H1 (cell line): ENCODE results near the gene TRAF3IP3. TPM values are rescaled to one million over a fixed set of nuclear protein-coding genes. Genes with fewer than 3 reads are reported as not detected.

Experiments
- CTCF ChIA-PET: fragments of 300-600 bp; sonication (Branson Sonifier 250); formaldehyde crosslinking; loops from one replicate; lab custom pipeline; 2021; ENCODE audit not compliant: partially characterized antibody; lab: Charles Lee
- POLR2A ChIA-PET: fragments of 300-600 bp; sonication (Branson Sonifier 250); formaldehyde crosslinking; loops from one replicate; lab custom pipeline; 2021; ENCODE audit warnings: inconsistent platforms; ENCODE audit not compliant: partially characterized antibody; lab: Charles Lee
- DNase-seq, 2 experiments: peaks; one replicate each; pipeline versions ENCODE4 v3.0.0 to v3.0.0-alpha.2; 2010 to 2022; ENCODE audit warnings: low spot score in 2 of 2, low read depth in 1 of 2, mixed read lengths in 1 of 2
- FAIRE-seq: peaks from 2 replicates; lab custom pipeline; 2011; peaks lifted over from hg19 to GRCh38; lab: Jason Lieb, UNC
- H2AFZ ChIP-seq: 2 replicates; pipeline ENCODE4 v1.8.1; 2012; ENCODE audit warnings: low read length, inconsistent platforms
- H2AK5ac ChIP-seq: 2 replicates; pipeline ENCODE4 v1.6.1; 2013; ENCODE audit warnings: low read depth, low read length
- H2BK120ac ChIP-seq: replicated peaks from 2 replicates; pipeline ENCODE3; 2013; ENCODE audit warnings: low read depth, low read length, inconsistent platforms
- H2BK12ac ChIP-seq: 2 replicates; pipeline ENCODE4 v1.6.1; 2013; ENCODE audit warnings: low read depth, low read length
- H2BK15ac ChIP-seq: 2 replicates; pipeline ENCODE4 v1.6.1; 2013; ENCODE audit warnings: low read length
- H2BK20ac ChIP-seq: 2 replicates; pipeline ENCODE4 v1.6.1; 2013; ENCODE audit warnings: low read length
- H2BK5ac ChIP-seq: 2 replicates; pipeline ENCODE4 v1.6.1; 2013; ENCODE audit warnings: low read depth, low read length
- H3K14ac ChIP-seq: 2 replicates; pipeline ENCODE4 v1.6.1; 2013; ENCODE audit warnings: inconsistent platforms; ENCODE audit not compliant: insufficient read length
- H3K18ac ChIP-seq: 2 replicates; pipeline ENCODE4 v1.6.1; 2013; ENCODE audit warnings: low read length; ENCODE audit errors: extremely low read depth
- H3K23ac ChIP-seq: 2 replicates; pipeline ENCODE4 v1.6.1; 2013; ENCODE audit warnings: inconsistent platforms; ENCODE audit not compliant: insufficient read length
- H3K23me2 ChIP-seq: 2 replicates; pipeline ENCODE4 v1.6.1; 2013; ENCODE audit warnings: low read depth, low read length
- H3K27ac ChIP-seq: 2 replicates; pipeline ENCODE4 v1.6.1; 2011; ENCODE audit warnings: low read depth, low read length, inconsistent platforms
- H3K27me3 ChIP-seq, 4 experiments: replicated peaks in 1 of 4; 1 replicate in 1 of 4; 2 replicates in 3 of 4; pipeline versions ENCODE4 v1.6.1 to v1.8.1; 2011 to 2013; ENCODE audit warnings: low read length in 3 of 4, mild to moderate bottlenecking in 3 of 4, inconsistent platforms in 2 of 4, mixed read lengths in 2 of 4, moderate library complexity in 1 of 4; ENCODE audit not compliant: control insufficient read depth in 3 of 4, insufficient read depth in 3 of 4; ENCODE audit errors: extremely low read depth in 1 of 4
- H3K36me3 ChIP-seq, 4 experiments: 2 replicates each; pipeline versions ENCODE4 v1.6.1 to v1.8.1; 2011 to 2013; ENCODE audit warnings: mild to moderate bottlenecking in 4 of 4, low read length in 3 of 4, moderate library complexity in 2 of 4, control low read depth in 1 of 4, inconsistent platforms in 1 of 4; ENCODE audit not compliant: insufficient read depth in 4 of 4, control insufficient read depth in 2 of 4
- H3K4ac ChIP-seq: replicated peaks from 2 replicates; pipeline ENCODE3; 2013; ENCODE audit warnings: low read length, low read depth, mixed read lengths, inconsistent platforms; ENCODE audit not compliant: insufficient read length
- H3K4me1 ChIP-seq, 4 experiments: replicated peaks in 1 of 4; 1 replicate in 1 of 4; 2 replicates in 3 of 4; pipeline versions ENCODE4 v1.6.1 to v1.8.1; 2011 to 2013; ENCODE audit warnings: low read length in 3 of 4, inconsistent platforms in 2 of 4, mixed read lengths in 1 of 4; ENCODE audit not compliant: insufficient read depth in 4 of 4, control insufficient read depth in 3 of 4
- H3K4me2 ChIP-seq, 2 experiments: 2 replicates each; pipeline versions ENCODE4 v1.6.1 to v1.8.1; 2011 to 2013; ENCODE audit warnings: low read depth in 2 of 2, low read length in 2 of 2, control low read depth in 1 of 2, inconsistent platforms in 1 of 2, mild to moderate bottlenecking in 1 of 2; ENCODE audit not compliant: insufficient read depth in 1 of 2
- H3K4me3 ChIP-seq, 4 experiments: fragments of 200-600, 300-600 bp in 1 of 4; sonication (generic), shearing (Covaris generic), sonication (Bioruptor Twin) in 1 of 4; 2 replicates each; pipeline versions ENCODE4 v1.5.1 to v1.8.1; 2011 to 2016; ENCODE audit warnings: low read length in 4 of 4, low read depth in 3 of 4, control low read depth in 2 of 4, inconsistent platforms in 2 of 4, mild to moderate bottlenecking in 2 of 4, mixed read lengths in 1 of 4, moderate library complexity in 1 of 4; ENCODE audit not compliant: insufficient read depth in 2 of 4; ENCODE audit errors: extremely low read depth in 1 of 4
- H3K56ac ChIP-seq: replicated peaks from 2 replicates; pipeline ENCODE3; 2013; ENCODE audit warnings: low read depth, mild to moderate bottlenecking, mixed read lengths, low read length, inconsistent platforms; ENCODE audit not compliant: insufficient read length
- H3K79me1 ChIP-seq: 2 replicates; pipeline ENCODE4 v1.6.1; 2013; ENCODE audit warnings: low read depth, low read length, control low read depth
- H3K79me2 ChIP-seq, 2 experiments: 2 replicates each; pipeline versions ENCODE4 v1.6.1 to v1.8.1; 2012 to 2013; ENCODE audit warnings: low read length in 2 of 2, mild to moderate bottlenecking in 2 of 2, inconsistent platforms in 1 of 2; ENCODE audit not compliant: insufficient read depth in 2 of 2, control insufficient read depth in 1 of 2
- H3K9ac ChIP-seq, 4 experiments: replicated peaks in 1 of 4; 1 replicate in 1 of 4; 2 replicates in 3 of 4; pipeline versions ENCODE4 v1.6.1 to v1.8.1; 2011 to 2013; ENCODE audit warnings: low read depth in 3 of 4, low read length in 3 of 4, control low read depth in 2 of 4, mild to moderate bottlenecking in 2 of 4, moderate library complexity in 2 of 4, inconsistent platforms in 1 of 4; ENCODE audit errors: extremely low read depth in 1 of 4
- H3K9me3 ChIP-seq, 2 experiments: 2 replicates each; pipeline versions ENCODE4 v1.6.1 to v1.8.1; 2012 to 2013; ENCODE audit warnings: mild to moderate bottlenecking in 2 of 2, moderate library complexity in 2 of 2, control low read depth in 1 of 2, inconsistent platforms in 1 of 2, low read depth in 1 of 2, low read length in 1 of 2, mixed read lengths in 1 of 2; ENCODE audit not compliant: insufficient read depth in 2 of 2
- H4K20me1 ChIP-seq, 2 experiments: replicated peaks in 1 of 2; 2 replicates each; pipeline versions ENCODE3 to v1.8.1; 2011 to 2013; ENCODE audit warnings: inconsistent platforms in 2 of 2, low read length in 2 of 2, mild to moderate bottlenecking in 1 of 2; ENCODE audit not compliant: insufficient read depth in 2 of 2, control insufficient read depth in 1 of 2
- H4K5ac ChIP-seq: 2 replicates; pipeline ENCODE4 v1.6.1; 2013; ENCODE audit warnings: low read length, low read depth, mixed read lengths, inconsistent platforms; ENCODE audit not compliant: insufficient read length
- H4K8ac ChIP-seq: 2 replicates; pipeline ENCODE4 v1.8.0; 2013; ENCODE audit warnings: mild to moderate bottlenecking, moderate library complexity, low read length, inconsistent platforms; ENCODE audit not compliant: insufficient read depth; ENCODE audit errors: extremely low read depth
- H4K91ac ChIP-seq: replicated peaks from 2 replicates; pipeline ENCODE3; 2013; ENCODE audit warnings: low read length, mixed read lengths, inconsistent platforms; ENCODE audit not compliant: insufficient read length
- FOSL1 ChIP-seq: IDR thresholded peaks from 2 replicates; pipeline ENCODE4 v1.6.1; 2011; ENCODE audit warnings: mild to moderate bottlenecking, low read depth, low read length, moderate library complexity; ENCODE audit not compliant: insufficient read depth
- HDAC6 ChIP-seq: IDR thresholded peaks from one replicate; pipeline ENCODE4 v1.7.1; 2012; ENCODE audit warnings: low read depth, mild to moderate bottlenecking, inconsistent platforms, low read length, moderate library complexity
- KDM4A ChIP-seq: IDR thresholded peaks from one replicate; pipeline ENCODE4 v1.7.1; 2012; ENCODE audit warnings: low read depth, mild to moderate bottlenecking, moderate library complexity, low read length, inconsistent platforms; ENCODE audit not compliant: severe bottlenecking
- POLR2A ChIP-seq, 2 experiments: IDR thresholded peaks; 1 replicate in 1 of 2; 2 replicates in 1 of 2; pipeline ENCODE4 v1.6.1; 2011; ENCODE audit warnings: low read depth in 2 of 2, low read length in 2 of 2, mild to moderate bottlenecking in 2 of 2; ENCODE audit errors: control extremely low read depth in 1 of 2
- SUZ12 ChIP-seq: fragments of 200-600 bp; sonication (generic); IDR thresholded peaks from 2 replicates; pipeline ENCODE4 v1.6.1; 2012; ENCODE audit warnings: mild to moderate bottlenecking, inconsistent platforms, low read length, moderate library complexity, mixed read lengths
- WGBS, 2 experiments: shearing (Covaris generic) in 1 of 2; methylation state at CpG; one replicate each; pipeline versions ENCODE4 v1.1.6 to v1.1.7; 2013 to 2015; ENCODE audit warnings: low lambda C conversion rate in 2 of 2, mixed read lengths in 2 of 2, inconsistent platforms in 1 of 2, low coverage in 1 of 2, missing lambda C conversion rate in 1 of 2; ENCODE audit not compliant: insufficient replicate concordance in 2 of 2, insufficient coverage in 1 of 2, insufficient read length in 1 of 2; ENCODE audit errors: extremely low coverage in 1 of 2, missing lambda C conversion rate in 1 of 2; 5-methylcytosine and 5-hydroxymethylcytosine counted together
- polyA plus RNA-seq, 7 experiments: library from polyadenylated mRNA; depleted of rRNA in 3 of 7; stranded (reverse) in 5 of 7; unstranded in 2 of 7; fragments of >200 nt in 5 of 7; fragments of 200-250 nt in 2 of 7; gene quantifications; 1 replicate in 5 of 7; 2 replicates in 1 of 7; 4 replicates in 1 of 7; pipeline versions ENCODE4 v1.2.1 to v1.2.3, GENCODE V29; 2011 to 2013; ENCODE audit warnings: missing spikeins in 2 of 7, mixed read lengths in 2 of 7
- total RNA-seq: library from RNA; stranded (reverse); fragmentation: NEBNext Ultra II Directional; extraction: Animal tissue kit (Norgen Biotek cat#: 25700); gene quantifications from 2 replicates; pipeline ENCODE4 v1.2.1, GENCODE V29; 2021

Gene TRAF3IP3
- total and polyA plus RNA-seq, 2 of the 8 experiments (the other 6 are each of a cell fraction or from before 2014, with no cell fraction given): not detected

DNA sequence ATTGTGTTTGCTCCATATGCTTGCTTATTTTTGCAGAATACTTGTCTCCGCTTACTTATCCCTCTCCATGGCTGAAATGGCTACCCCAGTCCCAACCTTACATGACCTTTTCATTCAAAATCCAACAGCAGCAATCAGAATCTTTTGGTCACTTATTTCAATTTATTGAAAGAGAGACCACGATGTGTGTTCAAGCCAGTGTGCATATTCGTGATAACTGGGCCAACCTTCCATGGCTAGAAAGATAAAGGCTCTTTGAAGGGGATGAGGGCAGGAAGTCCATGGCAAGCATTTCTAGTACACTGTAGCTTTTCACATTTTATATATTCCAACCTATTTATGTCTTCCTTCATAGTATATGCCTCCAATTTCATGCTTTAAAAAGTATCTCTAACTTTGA lies 28.1 kb upstream of the TRAF3IP3 start:
- H4K8ac ChIP-seq: no peak overlapping the region
- DNase-seq (no peak), FAIRE-seq (no peak)
- no peak overlapping the region for H3K4me3 ChIP-seq
- no peaks in the 10 kb centered on the region for H3K79me2 ChIP-seq
- H3K18ac ChIP-seq: no peak overlapping the region
- H2BK20ac ChIP-seq: no peak overlapping the region
- H4K20me1 ChIP-seq: no peaks in the 10 kb centered on the region
- H3K9me3 ChIP-seq: no peaks in the 10 kb centered on the region
- no peak overlapping the region for H2BK15ac ChIP-seq
- no peak overlapping the region for H3K4me2 ChIP-seq
- WGBS, 2 experiments: 98% methylated on average over 3 of the region's 3 CpGs; no CpG with 5 or more reads in 1 of the 2 experiments
- H4K91ac ChIP-seq: no peak overlapping the region
- no peak overlapping the region for H2BK120ac ChIP-seq
- no peaks in the 10 kb centered on the region for H3K4me1 ChIP-seq
- H2AFZ ChIP-seq: no peak overlapping the region
- no peaks in the 10 kb centered on the region for H3K36me3 ChIP-seq
- no peak overlapping the region for H2BK12ac ChIP-seq
- H3K79me1 ChIP-seq: no peaks in the 10 kb centered on the region
- H2BK5ac ChIP-seq: no peak overlapping the region
- H3K23ac ChIP-seq: no peak overlapping the region
- no peak overlapping the region for H3K56ac ChIP-seq
- H3K9ac ChIP-seq: no peak overlapping the region
- no peak overlapping the region for H2AK5ac ChIP-seq
- no peak overlapping the region for H3K4ac ChIP-seq
- no peaks in the 10 kb centered on the region; the same call in 1 of the 2 replicates for H3K23me2 ChIP-seq
- no peaks in the 10 kb centered on the region for H3K27me3 ChIP-seq
- ChIA-PET POLR2A (no interaction called here), CTCF (interaction anchor here (0.6 to 5.3 kb wide), 9 partner anchors 8 to 1528 kb away, joined by 3 to 31 read pairs (median 4); no protein-coding TSS in a partner anchor)
- no peak overlapping the region for H3K27ac ChIP-seq
- H3K14ac ChIP-seq: no peak overlapping the region
- no peak overlapping the region for H4K5ac ChIP-seq
- TF ChIP-seq HDAC6 (no peak), FOSL1 (no peak), KDM4A (no peak), POLR2A (IDR thresholded peaks at IDR 0.05; ENCODE audit: control extremely low read depth in 1 of 2, low read depth in 2 of 2, low read length in 2 of 2) (no peak), SUZ12 (no peak)
